ENCODE measurements around the gene LARP4B. TPM values are rescaled to one million over a fixed set of nuclear protein-coding genes. Genes with fewer than 3 reads are reported as not detected.

The LARP4B gene
- total RNA-seq, 2 experiments from 2014 or later: 33.1 to 40.2 TPM

- ChIA-PET CTCF (no interaction called here), POLR2A (no interaction called here)
- intact Hi-C loops (cut with DNase I, micrococcal nuclease): no loop called here
- Histone ChIP-seq H3K36me3 (ENCODE audit: insufficient read depth, low read length) (peaks cover 83% of the 10 kb centered on the region), H3K27me3 (ENCODE audit: control insufficient read depth in 1 of 2, insufficient read depth in 2 of 2, low read length in 2 of 2) (no peaks in the 10 kb centered on the region), H3K9me3 (ENCODE audit: control insufficient read depth in 1 of 2, insufficient read depth in 1 of 2, low read length in 2 of 2) (no peaks in the 10 kb centered on the region), H3K27ac (ENCODE audit: low read depth in 1 of 2, low read length in 2 of 2) (no peak overlapping the region), H3K4me3 (ENCODE audit: low read length) (no peak overlapping the region), H3K4me1 (ENCODE audit: insufficient read depth, low read length) (peaks cover 4% of the 10 kb centered on the region)
- Mint-ChIP-seq H3K36me3 (ENCODE audit: low read depth) (peaks cover 88% of the 10 kb centered on the region), H3K27ac (no peak overlapping the region), H3K27me3 (no peaks in the 10 kb centered on the region), H3K4me1 (ENCODE audit: low read depth) (peaks cover 6% of the 10 kb centered on the region), H3K4me3 (no peak overlapping the region), H3K9me3 (no peaks in the 10 kb centered on the region)
- ATAC-seq (ENCODE audit: poor library complexity) (no peak), DNase-seq (no peak)
- TF ChIP-seq, protein P1, sequence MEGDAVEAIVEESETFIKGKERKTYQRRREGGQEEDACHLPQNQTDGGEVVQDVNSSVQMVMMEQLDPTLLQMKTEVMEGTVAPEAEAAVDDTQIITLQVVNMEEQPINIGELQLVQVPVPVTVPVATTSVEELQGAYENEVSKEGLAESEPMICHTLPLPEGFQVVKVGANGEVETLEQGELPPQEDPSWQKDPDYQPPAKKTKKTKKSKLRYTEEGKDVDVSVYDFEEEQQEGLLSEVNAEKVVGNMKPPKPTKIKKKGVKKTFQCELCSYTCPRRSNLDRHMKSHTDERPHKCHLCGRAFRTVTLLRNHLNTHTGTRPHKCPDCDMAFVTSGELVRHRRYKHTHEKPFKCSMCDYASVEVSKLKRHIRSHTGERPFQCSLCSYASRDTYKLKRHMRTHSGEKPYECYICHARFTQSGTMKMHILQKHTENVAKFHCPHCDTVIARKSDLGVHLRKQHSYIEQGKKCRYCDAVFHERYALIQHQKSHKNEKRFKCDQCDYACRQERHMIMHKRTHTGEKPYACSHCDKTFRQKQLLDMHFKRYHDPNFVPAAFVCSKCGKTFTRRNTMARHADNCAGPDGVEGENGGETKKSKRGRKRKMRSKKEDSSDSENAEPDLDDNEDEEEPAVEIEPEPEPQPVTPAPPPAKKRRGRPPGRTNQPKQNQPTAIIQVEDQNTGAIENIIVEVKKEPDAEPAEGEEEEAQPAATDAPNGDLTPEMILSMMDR (IDR thresholded peaks at IDR 0.05): no peak
Observed at GRCh38 chr10:817371-817770, 114.1 kb downstream of the LARP4B start.

- H3K27ac ChIP-seq (ENCODE audit: low read depth in 1 of 2, low read length in 2 of 2): no peak overlapping the region
- CTCF ChIA-PET: no interaction called here
- H3K36me3 Mint-ChIP-seq (ENCODE audit: low read depth): peaks cover 92% of the 10 kb centered on the region
- no peaks in the 10 kb centered on the region for H3K27me3 ChIP-seq (ENCODE audit: control insufficient read depth in 1 of 2, insufficient read depth in 2 of 2, low read length in 2 of 2)
- H3K9me3 Mint-ChIP-seq: no peaks in the 10 kb centered on the region
- DNase-seq (no peak), ATAC-seq (ENCODE audit: poor library complexity) (no peak)
- intact Hi-C loops (cut with DNase I, micrococcal nuclease): no loop called here
- no peaks in the 10 kb centered on the region for H3K27me3 Mint-ChIP-seq
- no peaks in the 10 kb centered on the region for H3K4me1 ChIP-seq (ENCODE audit: insufficient read depth, low read length)
- TF ChIP-seq, protein P1 (IDR thresholded peaks at IDR 0.05): no peak
- peaks cover 83% of the 10 kb centered on the region for H3K36me3 ChIP-seq (ENCODE audit: insufficient read depth, low read length)
- H3K9me3 ChIP-seq (ENCODE audit: control insufficient read depth in 1 of 2, insufficient read depth in 1 of 2, low read length in 2 of 2): no peaks in the 10 kb centered on the region
- H3K4me1 Mint-ChIP-seq (ENCODE audit: low read depth): peaks cover 6% of the 10 kb centered on the region
- H3K4me3 ChIP-seq (ENCODE audit: low read length): no peak overlapping the region
- H3K4me3 Mint-ChIP-seq: no peak overlapping the region
- no peak overlapping the region for H3K27ac Mint-ChIP-seq
- POLR2A ChIA-PET: no interaction called here
Observed at GRCh38 chr10:816958-817357, 114.5 kb downstream of the LARP4B start.

DNA sequence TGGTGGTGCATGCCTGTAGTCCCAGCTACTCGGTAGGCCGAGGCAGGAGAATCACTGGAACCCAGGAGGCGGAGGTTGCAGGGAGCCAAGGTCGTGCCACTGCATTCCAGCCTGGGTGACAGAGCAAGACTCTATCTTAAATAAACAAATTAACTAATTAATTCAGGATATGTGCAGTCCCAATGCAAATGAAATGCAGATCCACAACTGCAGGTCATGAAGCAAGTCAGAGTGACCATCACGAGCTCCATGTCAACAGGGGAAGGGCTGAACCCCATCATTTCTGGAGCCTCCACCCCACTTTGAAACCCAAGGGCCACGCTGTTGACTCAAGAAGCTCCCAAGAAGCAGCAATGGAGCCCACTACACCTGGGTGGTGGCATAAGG, 115.4 kb downstream of the LARP4B start:
- DNase-seq: no peak
- H3K4me3 Mint-ChIP-seq: no peak overlapping the region
- intact Hi-C loops (cut with DNase I, micrococcal nuclease): no loop called here
- ChIA-PET POLR2A (no interaction called here), CTCF (no interaction called here)
- TF ChIP-seq, protein P1 (IDR thresholded peaks at IDR 0.05): no peak
- Histone ChIP-seq H3K27ac (ENCODE audit: low read depth in 1 of 2, low read length in 2 of 2) (no peak overlapping the region), H3K27me3 (ENCODE audit: control insufficient read depth in 1 of 2, insufficient read depth in 2 of 2, low read length in 2 of 2) (no peaks in the 10 kb centered on the region), H3K9me3 (ENCODE audit: control insufficient read depth in 1 of 2, insufficient read depth in 1 of 2, low read length in 2 of 2) (no peaks in the 10 kb centered on the region), H3K36me3 (ENCODE audit: insufficient read depth, low read length) (peaks cover 86% of the 10 kb centered on the region), H3K4me1 (ENCODE audit: insufficient read depth, low read length) (no peaks in the 10 kb centered on the region), H3K4me3 (ENCODE audit: low read length) (no peak overlapping the region)
- peaks cover 3% of the 10 kb centered on the region for H3K4me1 Mint-ChIP-seq (ENCODE audit: low read depth)
- no peak overlapping the region for H3K27ac Mint-ChIP-seq
- no peaks in the 10 kb centered on the region for H3K9me3 Mint-ChIP-seq
- no peaks in the 10 kb centered on the region for H3K27me3 Mint-ChIP-seq
- ATAC-seq (ENCODE audit: poor library complexity): no peak
- peaks cover 92% of the 10 kb centered on the region for H3K36me3 Mint-ChIP-seq (ENCODE audit: low read depth)

All from CD4-positive, alpha-beta T cell (primary cell).